ENCODE results near the gene SIM2. TPM values are rescaled to one million over a fixed set of nuclear protein-coding genes. Genes with fewer than 3 reads are reported as not detected.

The SIM2 gene
- total RNA-seq, 3 donors from 2014 or later (not counting 1 experiment from before 2014, with no cell fraction given) = not detected

DNA sequence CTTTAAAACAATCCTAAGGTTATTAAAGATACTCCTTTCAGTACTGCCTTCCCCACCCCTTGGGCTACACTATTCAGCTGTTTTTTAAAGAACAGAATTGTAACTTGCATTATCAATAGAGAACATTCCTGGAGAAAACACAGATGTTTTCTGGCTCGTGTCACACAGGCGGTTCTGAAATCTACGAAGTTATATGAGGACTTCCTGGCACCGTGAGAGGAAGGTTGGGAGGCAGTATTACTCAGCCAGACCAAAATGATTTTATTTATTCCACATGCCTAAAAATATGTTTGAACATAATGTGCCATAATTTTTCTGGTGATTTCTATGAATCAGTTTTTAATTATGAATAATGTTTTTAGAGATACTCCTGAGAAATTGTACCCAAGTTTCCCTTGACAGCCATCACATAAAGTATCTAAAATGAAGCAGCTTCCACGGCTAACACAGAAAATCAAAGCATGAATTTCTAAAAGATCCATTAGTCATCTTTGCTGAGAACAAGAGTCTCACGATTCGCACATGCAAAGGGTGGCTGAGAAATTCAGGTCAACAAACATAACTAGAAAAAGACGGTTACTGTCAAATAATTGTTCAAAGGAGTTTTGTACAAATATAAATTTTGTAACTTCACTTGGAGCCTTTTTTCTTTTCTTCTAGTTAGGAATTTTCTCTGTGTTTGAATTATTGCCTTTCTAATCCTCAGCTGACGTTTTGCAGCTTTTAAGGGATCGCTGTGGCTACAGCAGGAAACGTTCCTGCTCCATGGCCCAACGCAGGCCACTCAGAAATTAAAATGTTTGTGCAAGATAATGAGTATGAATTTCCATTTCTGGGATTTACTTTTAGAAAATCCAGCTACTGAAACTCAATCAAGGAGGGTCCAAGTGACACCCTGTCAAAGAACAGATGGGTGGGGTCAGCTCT, 8.0 kb upstream of the SIM2 start:
- Histone ChIP-seq H3K4me1 (ENCODE audit: control insufficient read depth, insufficient read depth, low read length) (no peaks in the 10 kb centered on the region), H3K27me3 (ENCODE audit: control insufficient read depth, insufficient read depth, low read length) (peaks cover 21% of the 10 kb centered on the region), H3K4me3 (ENCODE audit: low read length) (no peak overlapping the region), H3K9me3 (ENCODE audit: control insufficient read depth, insufficient read depth, low read length) (no peaks in the 10 kb centered on the region), H3K36me3 (ENCODE audit: control insufficient read depth, insufficient read depth, low read length) (no peaks in the 10 kb centered on the region), H3K27ac (ENCODE audit: low read length) (no peak overlapping the region)
- peaks cover 42 to 61% of the 10 kb centered on the region in 2 donors for H3K27me3 Mint-ChIP-seq (ENCODE audit: low read depth in 2 of 2)
- no peak for TF ChIP-seq CTCF (IDR thresholded peaks at IDR 0.05)
- WGBS (ENCODE audit: insufficient coverage) = 16% methylated on average over 10 of the region's 12 CpGs
- no peak overlapping the region for H3K4me3 Mint-ChIP-seq
- no peaks in the 10 kb centered on the region for H3K36me3 Mint-ChIP-seq
- H3K9me3 Mint-ChIP-seq = no peaks in the 10 kb centered on the region
- H3K4me1 Mint-ChIP-seq = peaks cover 0 to 5% of the 10 kb centered on the region in 2 donors
- intact Hi-C loops (cut with micrococcal nuclease) = no loop called here
- ATAC-seq (no peak), DNase-seq (no peak)
- no peak overlapping the region for H3K27ac Mint-ChIP-seq

DNA sequence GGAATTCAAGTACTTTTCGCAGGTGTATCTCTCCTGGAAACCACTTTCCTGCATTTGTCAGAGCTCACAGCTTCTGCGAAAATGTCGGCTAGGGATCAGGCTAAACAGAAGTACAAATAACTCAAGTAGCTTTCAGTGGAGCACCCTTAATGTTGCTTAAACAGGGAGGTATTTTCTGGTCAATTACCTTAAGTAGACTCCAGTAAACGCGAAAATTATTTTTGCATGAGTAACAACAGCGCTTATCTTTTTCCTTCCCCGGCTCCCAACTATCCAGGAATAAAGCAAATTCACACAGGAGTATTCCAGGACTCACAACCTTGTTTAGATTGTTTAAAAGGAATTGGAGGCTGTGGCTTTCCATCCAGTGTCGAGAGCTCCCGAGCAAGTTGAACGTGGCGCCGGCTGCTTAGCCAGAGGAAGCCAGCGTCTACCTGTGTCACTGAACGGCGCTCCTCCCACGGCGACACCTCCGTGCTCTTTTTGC, 7.3 kb upstream of the SIM2 start:
- no peak overlapping the region for H3K4me3 ChIP-seq (ENCODE audit: low read length)
- no peak overlapping the region for H3K27ac ChIP-seq (ENCODE audit: low read length)
- WGBS (ENCODE audit: insufficient coverage) = 6% methylated on average over 16 of the region's 18 CpGs
- ATAC-seq = no peak
- peaks cover 25% of the 10 kb centered on the region for H3K27me3 ChIP-seq (ENCODE audit: control insufficient read depth, insufficient read depth, low read length)
- Mint-ChIP-seq H3K36me3 (no peaks in the 10 kb centered on the region), H3K9me3 (no peaks in the 10 kb centered on the region), H3K4me1 (peaks cover 0 to 5% of the 10 kb centered on the region in 2 donors), H3K4me3 (no peak overlapping the region), H3K27ac (no peak overlapping the region), H3K27me3 (ENCODE audit: low read depth in 2 of 2) (peaks cover 47 to 68% of the 10 kb centered on the region in 2 donors)
- intact Hi-C loops (cut with micrococcal nuclease) = no loop called here
- H3K4me1 ChIP-seq (ENCODE audit: control insufficient read depth, insufficient read depth, low read length) = no peaks in the 10 kb centered on the region
- H3K9me3 ChIP-seq (ENCODE audit: control insufficient read depth, insufficient read depth, low read length) = no peaks in the 10 kb centered on the region
- no peak for TF ChIP-seq CTCF (IDR thresholded peaks at IDR 0.05)
- H3K36me3 ChIP-seq (ENCODE audit: control insufficient read depth, insufficient read depth, low read length) = no peaks in the 10 kb centered on the region
- DNase-seq = no peak

GRCh38 chr21:36692114-36692834, 6.6 kb upstream of the SIM2 start:
- no peaks in the 10 kb centered on the region for H3K9me3 ChIP-seq (ENCODE audit: control insufficient read depth, insufficient read depth, low read length)
- ATAC-seq (no peak), DNase-seq (no peak)
- H3K27ac Mint-ChIP-seq = no peak overlapping the region
- 16% methylated on average over 34 of the region's 34 CpGs for WGBS (ENCODE audit: insufficient coverage)
- peaks cover 0 to 5% of the 10 kb centered on the region in 2 donors for H3K4me1 Mint-ChIP-seq
- H3K27me3 Mint-ChIP-seq (ENCODE audit: low read depth in 2 of 2) = peaks cover 52 to 70% of the 10 kb centered on the region in 2 donors
- H3K4me3 Mint-ChIP-seq = no peak overlapping the region
- no peaks in the 10 kb centered on the region for H3K9me3 Mint-ChIP-seq
- intact Hi-C loops (cut with micrococcal nuclease) = no loop called here
- H3K36me3 ChIP-seq (ENCODE audit: control insufficient read depth, insufficient read depth, low read length) = no peaks in the 10 kb centered on the region
- no peak overlapping the region for H3K27ac ChIP-seq (ENCODE audit: low read length)
- no peak overlapping the region for H3K4me3 ChIP-seq (ENCODE audit: low read length)
- TF ChIP-seq CTCF (IDR thresholded peaks at IDR 0.05) = no peak
- no peaks in the 10 kb centered on the region for H3K36me3 Mint-ChIP-seq
- H3K27me3 ChIP-seq (ENCODE audit: control insufficient read depth, insufficient read depth, low read length) = peaks cover 31% of the 10 kb centered on the region
- H3K4me1 ChIP-seq (ENCODE audit: control insufficient read depth, insufficient read depth, low read length) = no peaks in the 10 kb centered on the region
